HG02588 (cell line): ENCODE results near the gene OCIAD1.
"Not testable (repeated sequence)": the region's sequence is repeated elsewhere in the genome, so short reads cannot be mapped to it uniquely, and the experiment has no call there.

Experiments used
- ATAC-seq: cut with Tn5 transposase; IDR thresholded peaks from one replicate; pipeline ENCODE4 v1.9.1; 2021; ENCODE audit warnings: mild to moderate bottlenecking, moderate library complexity; ENCODE audit not compliant: unreplicated experiment

The OCIAD1 gene

DNA sequence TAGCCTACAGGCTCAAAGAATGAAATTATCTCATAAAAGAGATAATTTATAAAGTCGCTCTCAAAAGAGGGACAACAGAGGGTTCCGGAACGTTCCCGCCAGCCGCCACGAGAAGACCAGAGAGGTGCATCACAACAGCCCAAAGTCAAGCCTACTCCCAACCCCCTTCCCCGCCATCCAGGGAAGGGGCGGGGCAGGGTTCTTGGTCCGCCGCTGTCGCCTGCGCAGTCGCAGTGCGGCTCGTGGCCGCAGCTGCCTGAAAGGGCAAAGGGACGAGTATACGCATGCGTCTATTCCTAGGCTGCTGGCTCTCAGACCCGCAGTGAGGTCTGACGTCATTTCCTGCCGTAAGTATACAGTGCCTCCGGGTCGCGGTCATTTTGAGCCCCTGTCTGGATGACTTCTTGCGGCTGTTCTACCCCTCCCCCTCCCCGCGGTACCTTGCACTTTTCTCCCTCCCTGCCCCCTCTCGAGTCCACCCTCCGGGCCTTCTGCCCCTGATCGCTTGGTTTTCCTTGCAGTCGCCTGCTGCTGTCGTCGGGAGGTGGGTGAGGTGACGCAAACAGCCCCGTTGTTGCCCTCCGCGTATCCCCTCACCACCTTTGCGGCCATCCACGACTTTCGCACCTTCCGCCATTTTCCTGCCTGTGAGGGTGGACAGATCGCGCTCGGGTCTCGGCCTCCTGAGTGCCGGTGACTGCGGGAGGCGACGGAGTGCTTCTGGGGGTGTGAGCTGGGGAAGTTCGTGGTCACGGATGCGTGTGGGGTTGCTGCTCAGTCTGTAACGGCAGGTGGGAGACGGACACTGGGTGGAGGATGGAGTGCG is at the start of gene OCIAD1:
OCIAD1 (plus strand) TSS at position 383 of the 826 bp plus-strand sequence. CDS start 1,537 bp downstream, outside the sequence.
- peak; percentile 99 for ATAC-seq

GRCh38 chr4:48781968-48782367 is 48.9 kb upstream of the OCIAD1 start:
- no peak for ATAC-seq

DNA sequence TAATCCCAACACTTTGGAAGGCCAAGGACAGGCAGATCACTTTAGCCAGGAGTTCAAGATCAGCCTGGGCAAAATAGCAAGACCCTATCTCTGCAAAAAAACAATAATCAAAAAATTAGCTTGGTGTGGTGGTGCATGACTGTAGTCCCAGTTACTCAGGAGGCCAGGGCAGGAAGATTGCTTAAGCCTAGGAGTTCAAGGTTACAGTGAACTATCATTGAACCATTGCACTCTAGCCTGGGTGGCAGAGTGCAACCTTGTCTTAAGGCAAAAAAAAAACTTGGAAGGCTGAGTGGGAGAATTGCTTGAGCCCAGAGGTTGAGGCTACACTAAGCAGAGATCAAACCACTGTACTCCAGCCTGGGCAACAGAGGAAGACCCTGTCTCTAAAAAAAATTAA is 45.6 kb upstream of the OCIAD1 start:
- ATAC-seq: no peak

DNA sequence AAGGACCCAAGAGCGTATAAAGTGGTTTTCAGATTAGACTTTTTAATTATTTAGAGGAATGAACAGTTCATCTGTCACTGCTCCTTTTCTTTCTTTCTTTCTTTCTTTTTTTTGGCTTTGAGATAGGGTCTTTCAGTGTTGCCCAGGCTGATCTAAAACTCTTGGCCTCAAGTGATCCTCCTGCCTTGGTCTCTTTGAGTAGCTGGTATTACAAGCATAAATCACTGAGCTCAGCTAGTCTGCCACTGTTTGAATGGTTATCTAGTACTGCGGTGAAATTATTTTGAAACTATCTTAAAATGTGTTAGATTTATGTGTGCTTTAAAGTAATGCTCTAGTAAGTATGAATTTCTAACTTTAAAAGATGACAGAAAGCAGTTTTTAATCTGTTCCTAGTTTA is 44.3 kb upstream of the OCIAD1 start:
- ATAC-seq: no peak

- no peak for ATAC-seq
Measured at GRCh38 chr4:48787056-48787455, 43.8 kb upstream of the OCIAD1 start.

DNA sequence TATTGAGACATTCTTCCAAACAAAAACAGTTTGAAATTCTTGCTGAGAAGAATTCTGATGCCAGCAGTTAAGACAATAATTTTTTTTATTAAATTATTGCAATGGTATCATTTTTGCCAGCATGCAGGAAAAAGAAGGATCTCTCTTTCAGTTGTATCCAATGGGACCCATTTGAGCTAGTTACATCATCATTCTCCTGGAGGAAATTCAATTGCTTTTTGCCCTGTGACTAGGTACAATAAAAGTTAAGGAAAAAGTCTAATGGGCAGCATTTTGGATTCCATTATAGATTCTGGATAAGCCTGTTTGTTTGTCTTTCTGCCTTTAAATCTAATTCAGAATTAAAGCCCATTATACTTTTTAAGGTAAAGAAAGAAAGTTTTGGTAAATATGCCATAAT is 40.3 kb upstream of the OCIAD1 start:
- ATAC-seq: no peak

- no peak for ATAC-seq
Measured at GRCh38 chr4:48791313-48791712, 39.6 kb upstream of the OCIAD1 start.

DNA sequence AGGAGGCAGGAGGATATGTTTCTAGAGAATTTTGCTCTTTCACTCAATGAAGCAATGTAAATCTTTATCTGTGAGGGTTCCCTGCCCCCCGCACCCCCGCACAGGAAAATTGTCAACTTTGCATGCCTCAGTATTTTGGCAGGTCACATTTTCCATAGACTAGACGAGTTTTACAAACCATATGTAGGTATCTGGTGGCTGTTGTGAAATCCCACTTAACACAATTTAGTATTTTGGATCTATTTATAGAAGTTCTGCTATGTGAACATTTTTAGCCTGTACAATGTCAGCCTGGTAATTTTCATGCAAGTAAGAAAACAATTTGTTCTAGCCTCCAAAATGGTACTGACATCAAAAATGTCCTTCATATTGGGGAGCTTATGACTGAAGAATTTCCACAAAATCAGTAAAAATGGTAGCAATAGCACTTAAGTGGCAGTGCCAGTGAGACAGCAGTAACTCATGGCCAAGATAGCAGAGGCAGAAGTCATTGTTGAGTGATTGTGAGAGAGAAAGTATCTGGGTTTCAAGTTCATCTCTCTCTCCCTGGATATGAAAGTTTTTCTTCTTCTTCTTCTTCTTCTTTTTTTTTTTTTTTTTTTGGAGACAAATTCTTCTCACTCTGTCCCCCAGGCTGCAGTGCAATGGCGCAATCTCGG is 38.4 kb upstream of the OCIAD1 start:
- no peak for ATAC-seq

GRCh38 chr4:48795108-48795507 is 35.8 kb upstream of the OCIAD1 start:
- ATAC-seq: no peak

- ATAC-seq: no peak
Measured at GRCh38 chr4:48796191-48796926, 34.5 kb upstream of the OCIAD1 start.

GRCh38 chr4:48796927-48797679 is 33.8 kb upstream of the OCIAD1 start:
- no peak for ATAC-seq

DNA sequence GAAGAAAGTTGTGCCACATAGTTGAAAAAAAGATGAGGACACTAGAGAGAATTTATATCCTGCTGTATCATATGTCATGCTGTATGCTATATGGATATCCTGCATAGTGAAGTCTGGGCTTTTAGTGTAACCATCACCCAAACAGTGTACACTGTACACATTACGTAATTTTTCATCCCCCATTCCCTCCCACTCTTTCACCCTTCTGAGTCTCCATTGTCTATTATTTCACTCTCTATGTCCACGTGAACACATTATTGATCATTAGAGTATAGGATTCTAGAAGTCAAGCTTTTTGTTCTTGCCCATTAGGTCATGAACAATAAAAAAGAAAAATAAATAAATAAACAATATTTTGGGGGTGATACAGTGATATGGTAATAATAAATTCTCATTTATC is 32.8 kb upstream of the OCIAD1 start:
- ATAC-seq: no peak

GRCh38 chr4:48799157-48799556 is 31.7 kb upstream of the OCIAD1 start:
- ATAC-seq: no peak

DNA sequence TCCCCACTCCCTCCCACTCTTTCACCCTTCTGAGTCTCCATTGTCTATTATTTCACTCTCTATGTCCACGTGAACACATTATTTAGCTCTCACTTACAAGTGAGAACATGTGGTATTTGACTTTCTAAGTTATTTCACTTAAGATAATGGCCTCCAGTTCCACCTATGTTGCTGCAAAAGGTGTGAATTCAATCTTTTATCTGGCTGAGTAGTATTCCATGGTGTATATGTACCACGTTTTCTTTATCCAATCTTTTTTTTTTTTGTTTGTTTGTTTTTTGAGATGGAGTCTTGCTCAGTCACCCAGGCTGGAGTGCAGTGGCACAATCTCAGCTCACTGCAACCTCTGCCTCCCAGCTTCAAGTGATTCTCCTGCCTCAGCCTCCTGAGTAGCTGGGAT is 30.7 kb upstream of the OCIAD1 start:
- not testable (repeated sequence) for ATAC-seq

DNA sequence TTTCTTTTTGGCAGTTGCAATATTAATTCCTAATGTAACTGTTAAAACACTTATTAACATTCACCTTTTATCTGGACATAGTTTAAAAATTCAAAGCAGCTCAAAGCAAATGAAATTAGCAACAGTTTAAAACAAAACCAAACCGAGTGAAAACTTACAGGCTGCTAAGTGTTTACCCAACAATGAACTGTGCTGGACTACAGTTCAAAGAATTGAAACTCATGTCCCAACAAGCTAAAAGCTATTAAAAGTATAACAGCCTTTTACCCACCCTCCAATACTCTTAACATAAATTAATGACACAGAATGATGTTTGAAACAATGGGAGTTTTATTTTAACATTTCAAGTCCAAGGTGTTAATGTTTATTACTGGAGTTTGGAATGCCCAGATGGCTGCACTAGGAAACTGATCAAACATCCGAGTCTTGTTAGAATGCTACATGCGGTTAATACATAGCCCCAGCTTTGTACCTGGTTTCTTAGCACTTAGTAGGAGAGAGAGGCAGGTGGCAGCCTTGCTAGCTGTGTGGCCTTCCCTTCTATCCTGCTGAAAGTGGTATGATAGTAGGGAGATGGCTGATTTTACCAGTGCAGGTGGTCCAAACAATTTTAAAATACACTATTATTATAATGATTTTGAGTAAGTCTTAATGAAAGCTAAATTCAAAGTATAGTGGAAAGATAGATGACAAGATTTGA is 29.7 kb upstream of the OCIAD1 start:
- no peak for ATAC-seq

DNA sequence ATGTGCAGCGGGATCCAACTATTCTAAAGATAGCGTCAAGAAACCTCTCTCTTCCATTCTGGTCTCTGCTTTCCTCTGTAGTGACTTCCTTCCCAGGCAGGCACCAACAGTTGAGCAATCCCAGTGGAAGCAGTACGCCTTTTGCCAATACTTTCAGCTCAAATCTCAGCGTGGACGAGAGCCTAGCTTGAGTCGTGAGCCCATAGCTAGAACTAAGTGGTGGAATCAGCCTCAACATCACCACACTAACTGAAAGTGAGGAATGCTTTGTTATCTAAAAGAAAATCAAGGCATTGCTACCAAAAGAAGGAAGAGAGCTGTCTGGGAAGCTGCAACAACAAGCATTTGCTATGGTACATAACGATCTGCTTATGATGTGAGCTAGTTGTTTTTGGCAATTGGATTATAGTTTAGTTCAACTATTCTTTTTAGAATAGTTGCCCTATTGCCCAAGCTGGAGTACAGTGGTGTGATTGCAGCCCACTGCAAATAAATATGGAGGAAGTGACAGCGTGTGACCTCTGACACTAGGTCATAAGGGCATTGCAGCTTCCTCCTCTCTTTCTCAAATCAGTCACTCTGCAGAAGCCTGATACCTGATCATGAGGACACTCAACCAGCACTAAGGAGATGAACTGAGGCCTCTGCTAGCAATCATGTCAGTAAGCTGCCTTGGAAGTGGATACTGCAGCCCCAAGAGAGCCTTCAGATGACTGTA is 26.1 kb upstream of the OCIAD1 start:
- no peak for ATAC-seq

- ATAC-seq: no peak
Measured at GRCh38 chr4:48812866-48813265, 18.0 kb upstream of the OCIAD1 start.

- ATAC-seq: peak; percentile 82
Measured at GRCh38 chr4:48813964-48814363, 16.9 kb upstream of the OCIAD1 start.

DNA sequence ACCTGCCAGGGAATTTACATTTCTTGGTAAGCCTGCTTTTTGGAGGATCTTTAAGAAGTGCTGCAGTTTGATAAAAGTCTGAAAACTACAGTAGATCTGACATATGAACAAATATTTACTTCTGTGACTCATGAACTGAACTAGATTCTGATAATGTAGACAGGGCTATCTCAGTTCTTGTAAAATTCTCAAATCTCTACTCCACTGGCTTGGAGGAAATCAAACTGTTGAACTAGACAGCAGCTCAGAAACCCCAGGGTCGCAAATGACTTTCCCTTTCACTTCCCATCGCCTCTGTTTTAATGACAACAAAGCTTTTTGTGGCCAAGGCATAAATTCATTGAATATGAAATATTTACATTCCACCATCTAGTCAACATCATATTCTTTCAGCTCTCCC is 15.4 kb upstream of the OCIAD1 start:
- no peak for ATAC-seq

GRCh38 chr4:48816297-48816696 is 14.6 kb upstream of the OCIAD1 start:
- not testable (repeated sequence) for ATAC-seq
